ENCODE results near the gene OSBPL2. TPM values are rescaled to one million over a fixed set of nuclear protein-coding genes. Genes with fewer than 3 reads are reported as not detected.

OSBPL2 gene
- total RNA-seq, 1 donor: 21.1 TPM

DNA sequence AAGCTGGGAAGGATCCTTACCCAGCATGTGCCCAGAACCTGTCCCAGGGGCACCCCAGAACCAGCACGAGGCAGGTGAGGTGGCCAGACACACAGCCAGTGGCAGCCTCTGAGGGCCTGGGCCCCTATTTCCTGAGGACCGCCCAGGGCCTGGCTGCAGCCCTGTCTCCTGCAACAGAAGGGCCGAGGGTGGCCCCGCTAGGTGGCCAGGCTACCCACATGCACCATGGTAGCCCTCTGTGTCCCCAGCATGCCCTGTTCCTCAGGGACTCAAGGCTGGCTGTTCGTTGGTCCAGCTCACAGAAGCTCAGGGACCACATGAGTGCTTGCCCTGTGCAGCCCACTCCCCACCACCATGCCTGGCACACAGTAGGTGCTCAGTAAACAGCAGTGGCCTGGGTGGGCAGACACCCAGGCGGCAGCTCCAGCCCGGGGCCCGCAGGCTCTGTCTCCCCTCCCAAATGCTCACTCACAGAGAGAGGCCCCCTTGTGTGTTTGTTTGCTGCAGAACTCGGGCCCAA, 26.5 kb upstream of the OSBPL2 start:
- no peak overlapping the region for H3K4me3 ChIP-seq (ENCODE audit: low read depth, low read length)
- TF ChIP-seq, protein P1, sequence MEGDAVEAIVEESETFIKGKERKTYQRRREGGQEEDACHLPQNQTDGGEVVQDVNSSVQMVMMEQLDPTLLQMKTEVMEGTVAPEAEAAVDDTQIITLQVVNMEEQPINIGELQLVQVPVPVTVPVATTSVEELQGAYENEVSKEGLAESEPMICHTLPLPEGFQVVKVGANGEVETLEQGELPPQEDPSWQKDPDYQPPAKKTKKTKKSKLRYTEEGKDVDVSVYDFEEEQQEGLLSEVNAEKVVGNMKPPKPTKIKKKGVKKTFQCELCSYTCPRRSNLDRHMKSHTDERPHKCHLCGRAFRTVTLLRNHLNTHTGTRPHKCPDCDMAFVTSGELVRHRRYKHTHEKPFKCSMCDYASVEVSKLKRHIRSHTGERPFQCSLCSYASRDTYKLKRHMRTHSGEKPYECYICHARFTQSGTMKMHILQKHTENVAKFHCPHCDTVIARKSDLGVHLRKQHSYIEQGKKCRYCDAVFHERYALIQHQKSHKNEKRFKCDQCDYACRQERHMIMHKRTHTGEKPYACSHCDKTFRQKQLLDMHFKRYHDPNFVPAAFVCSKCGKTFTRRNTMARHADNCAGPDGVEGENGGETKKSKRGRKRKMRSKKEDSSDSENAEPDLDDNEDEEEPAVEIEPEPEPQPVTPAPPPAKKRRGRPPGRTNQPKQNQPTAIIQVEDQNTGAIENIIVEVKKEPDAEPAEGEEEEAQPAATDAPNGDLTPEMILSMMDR (IDR thresholded peaks at IDR 0.05; ENCODE audit: insufficient read depth, low read length): no peak
- DNase-seq (ENCODE audit: low read depth): no peak

GRCh38 chr20:62212299-62212698, 26.0 kb upstream of the OSBPL2 start:
- TF ChIP-seq, protein P1 (IDR thresholded peaks at IDR 0.05; ENCODE audit: insufficient read depth, low read length): no peak
- DNase-seq (ENCODE audit: low read depth): no peak
- no peak overlapping the region for H3K4me3 ChIP-seq (ENCODE audit: low read depth, low read length)

DNA sequence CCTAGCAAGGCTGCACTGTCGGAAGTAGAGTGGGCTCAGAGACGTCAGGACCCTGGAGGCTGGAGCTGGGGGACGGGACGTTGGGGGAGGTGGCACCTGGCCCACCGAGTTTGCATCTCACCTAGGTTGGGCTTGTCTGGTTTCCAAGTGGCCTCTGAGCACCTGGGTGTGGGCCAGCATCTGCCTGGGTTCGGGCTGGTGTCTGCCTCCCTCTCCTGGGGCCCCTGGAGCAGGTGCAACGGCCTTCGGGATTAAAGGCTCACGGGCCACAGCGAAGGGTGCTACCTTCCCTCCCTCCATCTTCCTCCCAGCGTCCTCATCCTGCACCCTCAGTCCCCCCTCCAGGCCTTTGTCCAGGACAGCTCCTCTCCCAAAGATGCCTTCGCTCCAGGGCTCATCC, 24.3 kb upstream of the OSBPL2 start:
- TF ChIP-seq, protein P1 (IDR thresholded peaks at IDR 0.05; ENCODE audit: insufficient read depth, low read length): no peak
- no peak for DNase-seq (ENCODE audit: low read depth)
- no peak overlapping the region for H3K4me3 ChIP-seq (ENCODE audit: low read depth, low read length)

- DNase-seq (ENCODE audit: low read depth): no peak
- TF ChIP-seq, protein P1 (IDR thresholded peaks at IDR 0.05; ENCODE audit: insufficient read depth, low read length): no peak
- H3K4me3 ChIP-seq (ENCODE audit: low read depth, low read length): no peak overlapping the region
Measured at GRCh38 chr20:62215020-62215990, 23.0 kb upstream of the OSBPL2 start.

DNA sequence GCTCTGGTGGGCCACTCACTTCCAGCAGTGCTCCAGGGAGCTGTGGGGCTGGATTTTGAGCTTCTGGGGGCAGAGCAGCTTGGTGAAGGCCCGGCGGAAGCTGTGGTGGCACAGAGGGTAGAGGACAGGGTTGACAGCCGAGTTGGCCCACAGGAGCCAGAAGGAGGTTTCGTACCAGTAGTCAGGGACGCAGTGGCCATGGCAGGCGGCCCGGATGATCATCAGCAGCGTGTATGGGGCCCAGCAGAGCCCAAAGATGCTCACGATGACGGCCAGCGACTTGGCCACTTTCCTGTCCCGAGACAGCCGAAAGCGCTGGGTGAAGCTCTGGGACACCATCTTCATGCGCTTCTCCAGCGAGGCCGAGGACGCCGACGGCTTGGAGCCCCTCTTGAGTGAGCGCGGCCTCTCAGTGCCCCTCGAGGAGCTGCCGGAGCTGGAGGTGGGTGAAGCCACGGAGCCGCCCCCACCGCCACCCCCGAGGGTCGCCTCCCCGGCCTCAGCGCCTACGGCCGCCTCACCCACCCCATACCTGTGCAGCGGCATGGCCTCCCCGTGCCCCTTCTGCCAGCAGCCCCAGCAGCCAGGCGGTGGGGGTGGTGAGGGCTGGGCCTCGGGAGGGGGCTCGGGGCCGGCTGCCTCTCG, 22.2 kb upstream of the OSBPL2 start:
- no peak overlapping the region for H3K4me3 ChIP-seq (ENCODE audit: low read depth, low read length)
- no peak for DNase-seq (ENCODE audit: low read depth)
- TF ChIP-seq, protein P1 (IDR thresholded peaks at IDR 0.05; ENCODE audit: insufficient read depth, low read length): no peak

DNA sequence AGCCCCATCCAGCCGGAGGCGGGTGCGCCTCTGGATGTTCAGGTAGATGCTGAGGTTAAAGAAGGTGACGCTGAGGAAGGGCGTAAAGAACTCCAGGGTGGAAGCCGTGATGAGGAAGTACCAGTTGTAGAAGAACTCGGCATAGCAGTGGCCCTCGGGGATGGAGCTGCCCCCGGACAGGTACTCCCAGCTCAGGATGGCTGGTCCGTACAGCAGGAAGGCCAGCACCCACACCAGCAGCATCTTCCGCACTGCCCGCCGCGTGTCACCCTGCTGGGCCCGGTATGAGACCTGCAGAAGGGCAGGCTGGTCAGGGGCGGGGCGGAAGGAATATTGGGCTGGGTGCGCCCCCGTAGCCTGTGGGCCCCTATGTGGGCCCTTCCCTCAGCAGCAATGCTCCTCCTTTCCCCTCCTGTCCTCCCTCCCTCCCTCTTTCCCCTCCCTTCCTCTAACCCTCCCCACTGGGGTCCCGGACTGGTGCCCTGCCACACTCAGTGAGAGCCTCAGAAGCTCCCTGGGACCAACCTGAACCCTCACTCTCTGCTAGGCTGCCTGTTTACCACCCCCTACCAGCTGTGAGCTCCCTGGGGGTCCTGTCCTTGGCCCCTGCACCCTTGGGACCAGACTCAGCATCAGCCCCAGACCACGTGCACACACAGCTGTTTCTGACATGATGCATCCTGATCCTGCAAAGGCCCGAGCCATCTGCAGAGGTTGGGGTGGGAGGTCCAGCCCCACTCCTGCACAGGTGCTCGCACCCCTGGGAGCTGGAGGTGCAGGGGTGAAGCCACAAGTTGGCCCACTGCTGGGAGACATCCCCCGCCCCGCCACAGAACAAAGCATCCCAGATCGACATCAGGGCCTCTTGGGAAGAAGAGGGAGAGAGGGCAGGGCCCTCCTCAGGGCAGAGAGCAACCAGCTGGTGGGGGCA, 21.4 kb upstream of the OSBPL2 start:
- TF ChIP-seq, protein P1 (IDR thresholded peaks at IDR 0.05; ENCODE audit: insufficient read depth, low read length): no peak

More for the DNA sequence above, 21.4 kb upstream of the OSBPL2 start:
- DNase-seq (ENCODE audit: low read depth): no peak
- H3K4me3 ChIP-seq (ENCODE audit: low read depth, low read length): no peak overlapping the region
